DOHH2 (cell line): ENCODE data around the gene ADPRS.

Source experiments
- CTCF ChIP-seq: fragments of 200-600 bp; sonication (generic); IDR thresholded peaks from one replicate; pipeline ENCODE4 v1.5.1; 2014; ENCODE audit warnings: antibody characterized with exemption, mild to moderate bottlenecking, low read depth, low read length; ENCODE audit not compliant: poor library complexity, severe bottlenecking
- EZH2phosphoT487 ChIP-seq: fragments of 200-600 bp; sonication (generic); IDR thresholded peaks from 2 replicates; pipeline ENCODE4 v1.6.1; 2017; ENCODE audit warnings: borderline replicate concordance, mild to moderate bottlenecking, antibody characterized with exemption, low read length, moderate library complexity, mixed read lengths

- TF ChIP-seq CTCF (no peak), EZH2phosphoT487 (no peak)
Measured at GRCh38 chr1:36062315-36062714, 26.4 kb upstream of the ADPRS start.
